Measurements from ENCODE around the gene ZFPL1.

The ZFPL1 gene
- total RNA-seq = 22.6 to 30.0 (median 27.4) reads per million in 3 experiments

- peak; percentile 96 for DNase-seq
Observed at GRCh38 chr11:65083834-65084597, at the start of gene ZFPL1, which contains the start of gene CDCA5. Gene ZFPL1 (plus strand): TSS chr11:65084222. CDS start chr11:65084699, 477 bp downstream. Gene CDCA5 (minus strand): TSS chr11:65084040. CDS start chr11:65083978, 62 bp downstream.

GRCh38 chr11:65034423-65034822 lies 49.6 kb upstream of the ZFPL1 start:
- DNase-seq = no peak

GRCh38 chr11:65035579-65035978 lies 48.4 kb upstream of the ZFPL1 start:
- DNase-seq = no peak

GRCh38 chr11:65036931-65037330 lies 47.1 kb upstream of the ZFPL1 start:
- DNase-seq = no peak

GRCh38 chr11:65040520-65040846 lies 43.5 kb upstream of the ZFPL1 start:
- DNase-seq = no peak

GRCh38 chr11:65040847-65041622 lies 43.0 kb upstream of the ZFPL1 start, which contains the start of gene SAC3D1:
Gene SAC3D1 (plus strand): TSS chr11:65041210. CDS start chr11:65041293, 83 bp downstream.
- DNase-seq = peak; percentile 84

GRCh38 chr11:65042891-65043290 lies 41.1 kb upstream of the ZFPL1 start:
- no peak for DNase-seq

GRCh38 chr11:65043881-65044501 lies 40.0 kb upstream of the ZFPL1 start:
- DNase-seq = no peak

- DNase-seq = no peak
Observed at GRCh38 chr11:65045061-65045460, 39.0 kb upstream of the ZFPL1 start.

GRCh38 chr11:65045728-65046127 lies 38.3 kb upstream of the ZFPL1 start:
- DNase-seq = no peak

- DNase-seq = no peak
Observed at GRCh38 chr11:65047581-65048422, 36.2 kb upstream of the ZFPL1 start.

GRCh38 chr11:65051398-65051858 lies 32.6 kb upstream of the ZFPL1 start:
- no peak for DNase-seq

GRCh38 chr11:65053827-65054508 lies 30.1 kb upstream of the ZFPL1 start:
- DNase-seq = peak; percentile 35

GRCh38 chr11:65055538-65055937 lies 28.5 kb upstream of the ZFPL1 start:
- DNase-seq = no peak

GRCh38 chr11:65056999-65057398 lies 27.0 kb upstream of the ZFPL1 start:
- no peak for DNase-seq

- DNase-seq = no peak
Observed at GRCh38 chr11:65057526-65057925, 26.5 kb upstream of the ZFPL1 start.

- no peak for DNase-seq
Observed at GRCh38 chr11:65058012-65058411, 26.0 kb upstream of the ZFPL1 start.

GRCh38 chr11:65058419-65059054 lies 25.5 kb upstream of the ZFPL1 start, which contains the start of gene NAALADL1:
Gene NAALADL1 (minus strand): TSS chr11:65058553. CDS start chr11:65058521, 32 bp downstream.
- DNase-seq = no peak

GRCh38 chr11:65059523-65059922 lies 24.5 kb upstream of the ZFPL1 start:
- no peak for DNase-seq

- DNase-seq = no peak
Observed at GRCh38 chr11:65059959-65060824, 23.8 kb upstream of the ZFPL1 start.
